GM04503 (cell line): Measurements from ENCODE around the gene CDHR2.
"Not testable (repeated sequence)": the region's sequence is repeated elsewhere in the genome, so short reads cannot be mapped to it uniquely, and the experiment has no call there.

Source experiments
- DNase-seq: peaks from one replicate; pipeline ENCODE4 v3.0.0-alpha.2; 2012; ENCODE audit warnings: low read depth

CDHR2 gene

DNA sequence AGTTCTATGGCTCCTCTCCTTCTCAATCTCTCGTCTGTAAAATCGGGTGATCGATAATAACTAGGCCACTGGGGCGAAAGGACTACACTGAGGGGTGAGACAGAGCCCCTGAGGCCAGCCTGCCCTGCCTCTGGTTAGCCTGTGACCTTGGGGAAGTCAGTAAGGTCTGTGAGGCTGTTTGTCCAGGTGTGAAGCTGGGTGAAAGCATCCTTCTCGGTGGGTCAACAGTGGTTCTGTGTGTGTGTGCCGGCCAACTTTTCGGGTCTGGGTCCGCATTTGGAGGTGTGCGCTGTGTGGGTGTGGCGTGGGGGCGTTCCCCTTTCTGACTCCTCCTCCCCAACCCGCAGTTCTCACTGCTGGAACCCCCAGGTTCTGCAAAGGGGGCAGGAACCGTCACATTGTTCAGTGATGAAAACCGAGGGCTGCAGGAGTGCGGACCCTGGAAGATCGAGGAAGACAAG lies 7.0 kb upstream of the CDHR2 start:
- no peak for DNase-seq

DNA sequence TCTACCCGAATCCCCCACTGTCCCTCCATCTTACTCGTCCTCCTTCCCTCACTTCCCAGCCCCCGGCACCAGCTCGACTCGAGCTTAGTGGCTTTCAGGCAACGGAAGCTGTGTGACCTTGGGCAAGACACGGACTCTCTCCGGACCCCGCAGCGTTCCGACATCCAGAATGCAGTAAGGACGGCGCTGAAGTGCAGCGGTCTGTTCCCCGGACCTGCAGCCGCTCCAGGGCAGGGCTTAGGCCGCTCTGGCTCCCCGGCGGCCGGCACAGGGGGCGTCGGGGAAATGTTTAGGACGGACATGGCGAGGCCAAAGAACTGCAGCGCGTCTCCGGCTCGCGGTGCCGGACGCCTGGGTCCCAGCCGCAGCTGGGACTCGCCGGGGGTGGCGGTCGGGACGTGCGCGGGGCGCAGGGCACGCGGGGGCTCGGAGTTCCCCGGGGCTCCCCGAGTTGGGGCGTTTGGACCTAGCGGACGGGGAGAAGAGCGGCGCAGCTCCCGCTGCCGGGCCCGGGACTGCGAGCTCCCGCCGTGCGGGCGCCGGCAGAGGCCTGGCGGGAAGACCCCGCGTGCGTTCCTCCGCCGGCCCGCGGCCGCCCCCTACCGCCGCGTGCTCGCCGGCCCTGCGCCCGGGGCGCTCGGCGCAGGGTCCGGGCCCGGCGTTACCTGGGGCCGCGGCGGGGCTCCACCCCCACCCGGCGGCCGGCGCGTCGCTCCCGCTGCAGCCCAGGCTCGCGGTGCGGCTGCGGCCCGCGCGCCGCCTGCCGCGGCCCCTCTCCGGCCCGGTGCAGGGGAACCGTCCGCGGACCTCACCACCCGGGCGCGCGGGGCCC lies 6.3 kb upstream of the CDHR2 start:
- DNase-seq: no peak

- DNase-seq: no peak
Observed at GRCh38 chr5:176543428-176544182, 5.5 kb upstream of the CDHR2 start.

DNA sequence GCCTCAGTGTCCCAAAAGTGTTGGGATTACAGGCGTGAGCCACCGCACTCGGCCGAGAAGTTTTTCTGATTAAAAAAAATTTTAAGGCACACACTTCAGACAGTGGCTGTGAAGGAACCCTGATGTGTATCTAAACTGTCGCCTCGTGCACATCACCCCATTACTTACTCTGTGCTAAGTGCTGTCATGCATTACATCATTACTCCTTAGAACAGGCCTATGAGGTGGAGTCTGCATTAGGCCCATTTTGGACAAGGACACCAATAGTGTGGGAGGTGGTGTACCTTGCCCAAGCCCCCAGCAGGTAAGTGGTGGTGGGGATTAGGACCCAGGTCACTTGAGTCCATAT lies 3.8 kb upstream of the CDHR2 start:
- DNase-seq: no peak

DNA sequence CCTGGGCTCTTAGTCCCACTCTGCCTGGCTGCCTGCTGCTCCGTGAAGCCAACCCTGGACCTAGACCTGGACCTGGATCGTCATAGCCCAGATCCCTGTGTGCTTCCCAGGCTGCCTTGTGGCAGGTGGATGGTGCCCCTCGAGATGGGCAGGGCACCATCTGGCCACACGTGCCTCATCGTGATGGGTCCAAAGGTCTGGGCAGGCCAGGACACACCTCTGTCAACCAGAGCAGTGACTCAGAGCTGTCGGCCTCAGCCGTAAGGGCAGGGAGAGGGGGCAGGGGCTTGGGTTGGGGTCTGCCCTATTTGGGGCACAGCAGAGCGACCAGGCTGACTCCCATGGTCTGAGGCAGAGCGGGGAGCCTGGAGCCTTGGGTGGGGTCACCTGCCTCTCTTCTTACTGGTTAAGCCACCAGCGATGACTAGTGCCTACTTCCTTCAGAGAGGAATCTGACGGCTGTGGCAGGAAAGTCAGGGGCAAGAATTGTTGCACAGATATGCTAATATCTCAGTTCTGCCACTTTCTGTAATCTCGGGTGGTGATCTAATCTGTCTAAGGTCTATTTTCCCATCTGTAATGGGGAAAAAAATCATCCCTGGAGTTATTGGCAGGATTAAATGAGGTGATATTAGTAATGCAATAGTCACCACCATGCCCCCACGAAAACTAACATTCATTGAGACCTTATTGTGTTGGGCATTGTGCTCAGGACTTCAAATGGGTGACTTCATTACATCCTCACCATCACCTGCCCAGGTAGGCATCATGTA lies 3.2 kb upstream of the CDHR2 start:
- DNase-seq: no peak

- no peak for DNase-seq
Observed at GRCh38 chr5:176547802-176548201, 1.3 kb upstream of the CDHR2 start.

DNA sequence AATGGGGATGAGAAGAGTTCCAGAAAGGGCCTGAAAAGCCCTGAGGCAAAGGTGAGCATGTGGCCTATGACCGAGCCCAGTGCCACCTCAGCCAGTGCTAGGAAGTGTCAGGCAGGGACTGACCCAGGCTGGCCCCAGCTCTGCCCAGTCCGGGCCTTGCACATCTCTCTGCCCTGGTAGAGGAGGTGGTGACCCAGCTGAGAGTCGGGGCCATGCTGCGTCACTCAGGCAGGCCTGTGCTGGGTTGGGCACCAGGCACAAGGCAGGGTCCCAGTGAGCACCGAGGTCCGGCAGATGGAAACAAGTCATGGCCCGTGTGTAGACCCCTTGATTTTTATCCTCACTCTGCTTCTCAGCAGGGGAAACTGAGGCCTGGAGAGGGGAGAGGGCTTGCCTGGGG lies 729 bp downstream of the CDHR2 start:
- DNase-seq: no peak

- DNase-seq: no peak
Observed at GRCh38 chr5:176550275-176550831, 1.2 kb downstream of the CDHR2 start.

GRCh38 chr5:176550937-176551336 lies 1.8 kb downstream of the CDHR2 start:
- DNase-seq: not testable (repeated sequence)

DNA sequence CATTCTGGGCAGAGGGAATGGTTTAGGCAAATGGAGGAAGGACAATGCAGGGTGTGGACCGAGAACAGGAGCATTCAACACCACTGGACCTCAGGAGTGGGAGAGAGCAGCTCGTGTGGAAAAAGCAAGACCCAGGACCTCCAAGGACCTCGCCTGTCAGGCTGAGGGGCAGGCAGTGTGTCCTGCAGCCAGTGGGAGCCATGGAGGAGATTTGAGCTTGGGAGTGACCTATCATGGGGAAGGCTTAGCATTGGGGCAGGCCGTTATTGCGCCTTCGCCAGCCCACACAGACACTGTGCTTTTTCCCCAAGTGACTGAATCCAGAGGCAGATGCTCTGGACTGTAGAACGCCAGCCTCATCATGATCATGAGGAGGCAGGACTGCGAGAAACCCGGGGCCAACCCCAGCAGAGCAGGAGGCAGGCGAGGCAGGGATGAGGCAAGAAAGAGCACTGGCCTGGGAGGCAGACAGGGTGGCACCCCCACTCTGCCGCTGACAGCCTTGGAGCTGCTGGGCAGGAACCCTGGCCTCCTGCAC lies 3.3 kb downstream of the CDHR2 start:
- DNase-seq: no peak

GRCh38 chr5:176553260-176554085 lies 4.3 kb downstream of the CDHR2 start:
- no peak for DNase-seq

GRCh38 chr5:176557846-176558245 lies 8.7 kb downstream of the CDHR2 start:
- DNase-seq: no peak

- no peak for DNase-seq
Observed at GRCh38 chr5:176559683-176560082, 10.5 kb downstream of the CDHR2 start.

DNA sequence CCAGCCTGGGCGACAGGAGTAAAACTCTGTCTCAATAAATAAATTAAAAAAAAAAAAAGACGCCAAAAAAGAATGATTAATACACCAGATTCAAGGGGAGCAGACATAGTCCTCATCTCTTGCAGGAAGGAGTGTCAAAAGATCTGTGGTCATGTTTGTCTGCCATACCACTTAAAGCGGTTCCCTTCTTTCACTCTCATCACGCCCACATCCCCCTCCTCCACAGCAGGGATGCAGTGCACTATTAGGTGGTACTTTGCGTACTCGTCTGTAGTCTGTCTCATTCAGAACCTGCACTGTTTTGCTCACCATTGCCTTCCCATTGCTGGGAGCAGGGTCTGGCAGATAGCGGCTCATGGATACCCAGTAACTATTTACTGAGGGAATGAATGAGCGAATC lies 11.2 kb downstream of the CDHR2 start:
- DNase-seq: no peak

GRCh38 chr5:176561259-176561658 lies 12.1 kb downstream of the CDHR2 start:
- no peak for DNase-seq

- no peak for DNase-seq
Observed at GRCh38 chr5:176562189-176562588, 13.0 kb downstream of the CDHR2 start.

GRCh38 chr5:176564002-176564401 lies 14.9 kb downstream of the CDHR2 start:
- DNase-seq: no peak

DNA sequence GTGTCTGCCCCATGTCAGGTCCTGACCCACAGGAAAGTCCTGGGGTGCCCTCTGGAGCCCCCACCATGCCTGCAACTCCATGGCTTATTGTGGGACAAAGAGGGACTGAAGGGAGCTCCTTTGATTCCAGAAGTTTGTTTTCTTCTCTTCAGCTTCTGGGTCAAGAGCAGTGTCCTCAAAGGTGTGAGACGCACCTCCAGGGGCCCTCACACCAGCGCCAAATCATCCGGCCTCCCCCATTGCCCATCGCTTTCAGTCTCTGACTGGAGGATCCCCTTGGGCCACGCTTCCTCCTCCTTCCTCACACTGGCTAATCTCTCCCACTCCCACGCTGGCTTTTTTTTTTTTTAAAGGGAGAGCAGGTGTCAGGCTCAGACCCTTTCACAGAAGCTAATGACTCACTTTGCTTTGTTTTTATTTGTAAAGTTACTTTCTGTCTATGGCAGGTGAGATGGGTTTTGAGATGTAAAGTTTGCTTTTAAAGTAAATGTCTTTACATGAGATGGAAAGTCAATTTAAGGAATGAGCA lies 16.7 kb downstream of the CDHR2 start:
- no peak for DNase-seq

DNA sequence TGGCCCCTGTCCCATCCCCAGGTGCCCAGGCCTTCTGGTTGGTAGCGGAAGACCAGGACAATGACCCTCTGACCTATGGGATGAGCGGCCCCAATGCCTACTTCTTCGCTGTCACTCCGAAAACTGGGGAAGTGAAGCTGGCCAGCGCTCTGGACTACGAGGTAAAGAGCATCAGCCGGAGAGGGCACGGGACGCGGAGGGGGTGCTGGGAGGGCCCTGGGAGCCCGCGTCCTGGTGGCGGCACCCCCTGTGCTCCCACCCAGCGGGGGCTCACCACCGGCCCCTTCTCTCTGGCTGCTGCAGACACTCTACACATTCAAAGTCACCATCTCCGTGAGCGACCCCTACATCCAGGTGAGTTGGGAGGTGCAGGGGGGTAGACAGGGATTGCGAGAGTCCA lies 19.5 kb downstream of the CDHR2 start:
- no peak for DNase-seq

DNA sequence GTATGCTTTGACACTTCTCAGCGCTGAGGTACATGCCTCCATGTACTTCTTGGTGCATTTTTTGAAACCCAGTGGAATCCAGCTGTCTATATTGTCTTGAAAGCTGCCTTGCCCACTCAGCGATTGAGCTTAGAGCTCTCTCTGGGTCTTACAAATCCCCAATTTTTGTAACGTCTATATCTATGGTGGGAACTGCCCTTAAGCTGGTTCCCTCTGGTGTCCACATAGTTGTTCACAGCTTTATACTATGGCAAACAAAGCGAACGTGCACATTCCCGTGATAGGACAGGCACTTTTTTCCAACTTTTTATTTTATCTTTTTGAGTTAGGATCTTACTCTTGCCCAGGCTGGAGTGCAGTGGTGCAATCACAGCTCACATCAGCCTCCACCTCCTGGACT lies 20.9 kb downstream of the CDHR2 start:
- DNase-seq: no peak
